ENCODE results near the gene EIF4G3.

DNA sequence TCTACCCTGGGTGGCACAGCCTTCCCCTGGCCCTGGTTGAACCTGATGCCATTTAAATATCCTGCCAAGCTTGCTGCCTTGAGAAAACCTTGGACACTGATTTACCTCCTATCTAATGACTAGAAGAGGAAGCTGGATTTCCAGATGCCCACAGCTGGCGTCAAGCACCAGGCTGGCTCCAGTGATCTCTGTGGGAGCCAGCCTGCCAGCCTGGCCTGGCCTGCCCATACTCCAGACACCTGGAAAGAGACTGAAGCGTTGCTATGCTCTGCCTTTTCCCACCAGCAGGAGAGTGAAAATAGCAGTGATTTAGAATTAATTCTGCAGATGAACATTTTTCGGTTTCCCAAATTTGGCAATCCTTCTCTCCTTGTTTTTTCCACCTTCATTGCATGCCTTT lies 11.5 kb upstream of the EIF4G3 start:
- TF ChIP-seq, protein P1, sequence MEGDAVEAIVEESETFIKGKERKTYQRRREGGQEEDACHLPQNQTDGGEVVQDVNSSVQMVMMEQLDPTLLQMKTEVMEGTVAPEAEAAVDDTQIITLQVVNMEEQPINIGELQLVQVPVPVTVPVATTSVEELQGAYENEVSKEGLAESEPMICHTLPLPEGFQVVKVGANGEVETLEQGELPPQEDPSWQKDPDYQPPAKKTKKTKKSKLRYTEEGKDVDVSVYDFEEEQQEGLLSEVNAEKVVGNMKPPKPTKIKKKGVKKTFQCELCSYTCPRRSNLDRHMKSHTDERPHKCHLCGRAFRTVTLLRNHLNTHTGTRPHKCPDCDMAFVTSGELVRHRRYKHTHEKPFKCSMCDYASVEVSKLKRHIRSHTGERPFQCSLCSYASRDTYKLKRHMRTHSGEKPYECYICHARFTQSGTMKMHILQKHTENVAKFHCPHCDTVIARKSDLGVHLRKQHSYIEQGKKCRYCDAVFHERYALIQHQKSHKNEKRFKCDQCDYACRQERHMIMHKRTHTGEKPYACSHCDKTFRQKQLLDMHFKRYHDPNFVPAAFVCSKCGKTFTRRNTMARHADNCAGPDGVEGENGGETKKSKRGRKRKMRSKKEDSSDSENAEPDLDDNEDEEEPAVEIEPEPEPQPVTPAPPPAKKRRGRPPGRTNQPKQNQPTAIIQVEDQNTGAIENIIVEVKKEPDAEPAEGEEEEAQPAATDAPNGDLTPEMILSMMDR (IDR thresholded peaks at IDR 0.05) = no peak
- TF ChIP-seq POLR2AphosphoS5 (IDR thresholded peaks at IDR 0.05) (no peak), EP300 (IDR thresholded peaks at IDR 0.05; ENCODE audit: low read depth) (no peak)

All from transverse colon (tissue), 4 donors.